ENCODE results near the gene PRTFDC1. TPM values are rescaled to one million over a fixed set of nuclear protein-coding genes. Genes with fewer than 3 reads are reported as not detected.
A peak's percentile ranks its signal among the peaks of the same experiment; 100 is the strongest.
"Not testable (repeated sequence)": the region's sequence is repeated elsewhere in the genome, so short reads cannot be mapped to it uniquely, and the experiment has no call there.

The PRTFDC1 gene
- polyA plus RNA-seq, 3 donors: 2.1 to 11.2 (median 2.3) TPM

- H3K27ac ChIP-seq (ENCODE audit: low read depth, low read length): not testable (repeated sequence)
- WGBS, 3 donors: 87 to 94% (median 92%) methylated on average over 11 of the region's 11 CpGs
These were observed 16.5 kb upstream of the PRTFDC1 start for GRCh38 chr10:24968951-24969350.

GRCh38 chr10:24968349-24968748 is 15.9 kb upstream of the PRTFDC1 start:
- no peak overlapping the region for H3K27ac ChIP-seq (ENCODE audit: low read depth, low read length)
- WGBS, 3 donors: 93 to 94% (median 94%) methylated on average over 7 of the region's 7 CpGs

- H3K27ac ChIP-seq (ENCODE audit: low read depth, low read length): no peak overlapping the region
- 68 to 96% (median 93%) methylated on average over 5 of the region's 5 CpGs for WGBS, 3 donors
These were observed 14.6 kb upstream of the PRTFDC1 start for GRCh38 chr10:24966962-24967481.

- WGBS, 3 donors: 79 to 86% (median 84%) methylated on average over 3 of the region's 3 CpGs
- no peak overlapping the region for H3K27ac ChIP-seq (ENCODE audit: low read depth, low read length)
These were observed 12.6 kb upstream of the PRTFDC1 start for GRCh38 chr10:24965051-24965450.

- WGBS, 3 donors: 59 to 72% (median 64%) methylated on average over 5 of the region's 5 CpGs
- no peak overlapping the region for H3K27ac ChIP-seq (ENCODE audit: low read depth, low read length)
These were observed 11.2 kb upstream of the PRTFDC1 start for GRCh38 chr10:24963521-24964041.

- H3K27ac ChIP-seq (ENCODE audit: low read depth, low read length): no peak overlapping the region
- WGBS, 3 donors: 40 to 88% (median 81%) methylated on average over 3 of the region's 3 CpGs
These were observed 10.6 kb upstream of the PRTFDC1 start for GRCh38 chr10:24962995-24963394.

DNA sequence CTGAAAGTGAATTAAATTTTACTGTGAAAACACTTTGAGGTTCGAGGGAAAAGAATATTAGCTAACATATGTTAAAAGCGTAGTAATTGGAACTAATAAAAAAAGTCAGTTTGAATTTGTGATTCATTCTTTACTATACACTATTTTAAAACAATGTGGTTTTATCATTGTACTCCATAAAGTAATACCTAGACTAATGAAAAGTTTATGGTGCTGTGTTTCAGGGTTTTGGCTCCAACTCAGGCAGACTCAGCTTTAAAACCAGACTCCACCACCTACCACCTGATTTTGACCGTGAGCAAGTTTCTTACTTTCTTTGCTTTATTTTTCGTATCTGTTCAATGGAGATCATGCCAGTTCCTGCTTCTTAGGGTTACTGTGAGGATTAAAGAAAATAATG is 9.2 kb upstream of the PRTFDC1 start:
- 93 to 98% (median 96%) methylated on average over 4 of the region's 4 CpGs for WGBS, 3 donors
- H3K27ac ChIP-seq (ENCODE audit: low read depth, low read length): no peak overlapping the region

DNA sequence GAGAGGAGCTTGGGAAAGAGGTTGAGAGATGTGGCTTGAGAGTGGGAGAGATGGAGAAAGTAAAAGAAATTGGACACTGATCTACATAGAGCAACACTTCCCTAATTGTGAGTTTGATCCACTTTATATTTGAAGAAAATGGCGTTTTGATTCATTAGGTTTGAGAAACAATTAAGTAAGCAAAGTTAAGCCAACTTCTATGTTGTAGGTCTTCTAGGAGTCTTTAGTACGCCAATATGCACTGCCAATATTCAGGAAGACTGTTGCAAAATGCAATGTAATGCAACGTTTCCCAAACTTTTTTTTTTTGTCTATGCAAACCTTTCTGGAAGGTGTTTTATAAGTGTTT is 7.0 kb upstream of the PRTFDC1 start:
- H3K27ac ChIP-seq (ENCODE audit: low read depth, low read length): no peak overlapping the region
- WGBS, 3 donors: 42 to 70% (median 59%) methylated on average over 3 of the region's 3 CpGs

DNA sequence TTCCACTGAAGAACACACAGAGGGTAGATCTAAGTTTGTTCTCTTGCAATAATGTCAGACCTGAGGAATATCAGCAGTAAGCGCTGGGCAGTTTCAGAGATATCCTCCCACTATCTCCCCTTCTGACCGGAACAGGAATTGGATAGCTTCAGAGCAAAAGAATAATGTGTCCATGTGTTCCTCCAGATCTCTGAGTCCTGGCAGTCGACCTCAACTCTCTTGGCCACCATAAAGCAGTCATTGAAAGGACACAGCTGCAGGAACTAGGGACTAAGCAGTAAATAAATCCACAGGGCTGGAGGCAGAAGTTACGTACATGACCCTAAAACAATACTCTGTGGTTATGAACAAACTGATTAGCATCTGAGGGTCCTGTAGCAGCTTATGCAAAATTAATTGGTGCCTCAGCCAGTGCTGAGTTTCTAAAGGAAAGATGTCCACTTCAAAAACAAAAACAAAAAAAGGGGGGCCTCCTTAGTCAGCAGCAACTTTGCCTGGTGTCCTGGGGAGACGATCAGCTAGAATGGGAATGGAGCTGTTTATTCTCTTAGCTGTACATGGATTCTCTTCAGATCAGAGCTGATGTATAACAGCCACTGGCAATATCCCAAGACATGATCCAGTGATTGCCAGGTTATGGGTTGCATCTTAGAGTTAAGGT is 6.4 kb upstream of the PRTFDC1 start:
- H3K27ac ChIP-seq (ENCODE audit: low read depth, low read length): no peak overlapping the region
- 45 to 64% (median 50%) methylated on average over 5 of the region's 5 CpGs for WGBS, 3 donors

- no peak overlapping the region for H3K27ac ChIP-seq (ENCODE audit: low read depth, low read length)
- WGBS, 3 donors: 62 to 67% (median 66%) methylated on average over 4 of the region's 4 CpGs
These were observed 5.8 kb upstream of the PRTFDC1 start for GRCh38 chr10:24958091-24958720.

- WGBS, 3 donors: 81 to 83% (median 83%) methylated on average over 6 of the region's 6 CpGs
- H3K27ac ChIP-seq (ENCODE audit: low read depth, low read length): not testable (repeated sequence)
These were observed 5.2 kb upstream of the PRTFDC1 start for GRCh38 chr10:24957624-24958051.

DNA sequence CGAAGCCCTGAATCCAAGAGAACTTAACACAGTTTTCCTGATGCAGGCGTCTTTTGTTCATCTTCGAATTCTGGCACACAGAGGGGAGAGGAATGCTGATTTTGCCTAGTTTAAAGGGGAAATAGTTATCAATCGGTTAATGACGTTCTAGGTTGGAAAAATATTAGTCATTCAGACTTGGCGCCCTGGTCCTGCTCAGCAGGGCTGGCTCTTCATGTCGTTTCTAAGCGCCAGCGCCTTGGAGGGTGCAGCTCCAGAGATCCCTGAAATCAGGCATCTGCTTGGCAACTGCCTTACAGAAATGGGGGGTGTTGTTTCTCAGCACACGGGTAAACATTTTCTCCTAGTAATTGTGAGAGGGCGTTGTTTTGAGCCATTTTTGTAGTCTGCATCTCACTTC is 1.3 kb upstream of the PRTFDC1 start:
- no peak overlapping the region for H3K27ac ChIP-seq (ENCODE audit: low read depth, low read length)
- WGBS, 3 donors: 70 to 80% (median 72%) methylated on average over 11 of the region's 11 CpGs

DNA sequence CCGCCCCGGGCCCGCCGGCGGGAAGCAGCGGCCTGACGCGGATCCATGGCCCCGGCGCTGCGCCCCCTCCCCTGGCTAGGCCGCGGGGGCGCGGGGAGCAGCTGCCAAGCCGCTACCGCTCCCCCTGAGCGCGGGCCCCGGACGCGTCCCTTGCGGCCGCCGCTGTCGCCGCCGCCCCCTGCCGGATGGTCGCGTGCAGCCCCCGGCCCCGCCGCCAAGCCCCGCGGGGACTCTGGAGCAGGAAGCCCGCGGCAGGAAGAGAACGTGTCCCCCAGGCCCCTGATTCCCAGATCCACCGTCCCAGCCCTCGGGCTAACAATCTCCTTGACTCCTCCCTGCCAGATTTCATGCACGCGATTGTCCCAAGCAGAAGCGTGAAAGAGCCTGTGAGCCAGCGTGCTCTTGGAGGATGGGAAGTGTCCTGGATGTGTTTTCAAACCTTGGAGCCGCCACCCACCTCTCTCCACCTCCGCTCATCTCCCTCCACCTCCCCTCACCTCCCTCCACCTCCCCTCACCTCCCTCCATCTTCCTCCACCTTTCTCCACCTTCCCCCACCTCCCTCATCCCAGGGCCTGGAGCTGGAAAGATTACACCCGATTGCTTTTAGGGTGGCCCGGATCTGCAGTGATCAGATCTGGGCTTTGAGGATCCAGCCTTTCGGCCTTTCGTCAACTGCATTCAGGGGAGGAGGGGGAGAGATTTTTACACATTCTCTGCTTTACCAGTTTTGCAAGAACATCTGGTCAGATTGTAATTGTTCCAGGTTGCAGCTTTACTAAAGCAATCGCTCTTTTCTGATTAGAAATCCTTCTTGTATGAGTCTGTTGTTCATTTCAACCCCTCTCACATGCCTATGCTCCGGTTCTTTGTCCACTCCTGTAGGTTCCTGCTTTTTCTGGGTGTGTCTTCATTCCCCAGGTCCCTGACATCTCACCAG is 570 bp upstream of the PRTFDC1 start:
- WGBS, 3 donors: 7 to 9% (median 8%) methylated on average over 42 to 53 of the region's 53 CpGs
- H3K27ac ChIP-seq (ENCODE audit: low read depth, low read length): peak overlapping the region; percentile 10

- 57 to 63% (median 57%) methylated on average over 10 of the region's 10 CpGs for whole genome bisulfite sequencing, 3 donors
These were observed 934 bp downstream of the PRTFDC1 start for GRCh38 chr10:24951201-24952142.

DNA sequence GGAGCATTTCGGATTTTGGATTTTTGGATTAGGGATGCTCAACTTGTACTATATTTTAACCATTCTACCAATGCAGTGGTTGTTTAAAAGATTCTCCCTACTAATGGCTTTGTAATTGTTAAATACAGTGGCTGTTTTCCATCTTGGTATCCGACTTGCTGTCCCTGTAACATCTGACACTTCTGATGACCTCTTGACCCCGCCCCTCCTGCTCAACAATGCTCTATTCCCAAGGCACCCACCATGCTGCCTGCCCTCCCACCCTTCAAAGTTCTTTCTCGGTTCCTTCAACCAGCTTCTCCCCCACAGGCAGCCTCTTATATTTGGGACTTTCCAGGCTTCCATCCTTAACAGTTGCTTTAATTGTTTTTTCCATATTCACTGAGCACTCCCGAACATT is 2.0 kb downstream of the PRTFDC1 start:
- WGBS, 3 donors: 75 to 82% (median 77%) methylated on average over 5 of the region's 5 CpGs

More at GRCh38 chr10:24951201-24952142, 934 bp downstream of the PRTFDC1 start:
- no peak overlapping the region for H3K27ac ChIP-seq (ENCODE audit: low read depth, low read length)

GRCh38 chr10:24949616-24950015 is 2.8 kb downstream of the PRTFDC1 start:
- H3K27ac ChIP-seq (ENCODE audit: low read depth, low read length): no peak overlapping the region
- 76 to 90% (median 79%) methylated on average over 3 of the region's 3 CpGs for WGBS, 3 donors

More for the DNA sequence above, 2.0 kb downstream of the PRTFDC1 start:
- H3K27ac ChIP-seq (ENCODE audit: low read depth, low read length): no peak overlapping the region

DNA sequence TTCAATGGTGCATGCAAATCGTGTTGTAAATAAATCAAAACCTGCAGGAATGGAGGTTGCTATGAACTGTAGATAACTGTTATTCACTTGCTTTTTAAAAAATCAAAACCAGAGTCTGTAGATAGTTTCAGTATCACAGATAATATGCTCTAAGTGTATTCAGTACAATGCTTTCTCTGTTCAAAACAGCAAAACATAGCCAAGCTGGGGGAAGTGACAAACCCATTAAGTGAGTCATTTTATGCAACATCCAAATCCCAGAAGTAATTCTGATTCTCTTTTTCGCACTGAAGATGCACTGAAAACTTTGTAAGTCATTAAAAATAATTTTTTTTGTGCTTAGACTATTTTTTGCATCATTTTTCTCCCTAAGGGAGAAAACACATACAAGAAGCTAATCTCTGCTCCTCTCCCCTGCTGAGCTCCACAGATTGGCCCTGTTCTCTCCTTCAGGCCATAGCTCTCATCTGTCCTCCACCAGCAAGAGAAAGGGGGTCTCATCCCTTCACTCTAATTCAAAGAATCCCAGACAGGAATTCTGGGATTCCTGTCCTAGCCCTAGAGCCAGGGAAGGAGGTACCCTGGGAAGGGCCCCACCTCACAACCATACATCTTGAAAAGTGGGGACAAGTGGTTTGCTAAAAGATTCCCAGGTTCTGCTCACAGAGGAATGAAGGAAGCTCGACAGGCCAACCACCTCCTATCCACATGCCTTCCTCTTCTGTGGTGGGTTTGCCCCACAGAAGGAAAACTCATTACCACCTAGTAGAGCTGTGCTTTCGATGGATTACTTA is 4.9 kb downstream of the PRTFDC1 start:
- H3K27ac ChIP-seq (ENCODE audit: low read depth, low read length): no peak overlapping the region
- 57 to 59% (median 57%) methylated on average over 4 of the region's 4 CpGs for WGBS, 3 donors
